HFF-Myc (cell line): ENCODE measurements around the gene TMEM132D.

ENCODE experiments used
- DNase-seq: peaks from one replicate; pipeline ENCODE4 v3.0.0-alpha.2; 2011; ENCODE audit warnings: low read depth; ENCODE audit errors: extremely low read depth
- H3K4me3 ChIP-seq: replicated peaks from 2 replicates; pipeline ENCODE4 v1.5.1; 2011; ENCODE audit warnings: low read depth, mild to moderate bottlenecking, control low read depth, low read length
- CTCF ChIP-seq: IDR thresholded peaks from 2 replicates; pipeline ENCODE4 v1.5.1; 2012; ENCODE audit warnings: mild to moderate bottlenecking, low read depth, low read length, control low read depth; ENCODE audit errors: missing control alignments

The TMEM132D gene

GRCh38 chr12:129723260-129723659 is 180.6 kb downstream of the TMEM132D start:
- DNase-seq = no peak
- TF ChIP-seq CTCF = no peak
- H3K4me3 ChIP-seq = no peak overlapping the region

DNA sequence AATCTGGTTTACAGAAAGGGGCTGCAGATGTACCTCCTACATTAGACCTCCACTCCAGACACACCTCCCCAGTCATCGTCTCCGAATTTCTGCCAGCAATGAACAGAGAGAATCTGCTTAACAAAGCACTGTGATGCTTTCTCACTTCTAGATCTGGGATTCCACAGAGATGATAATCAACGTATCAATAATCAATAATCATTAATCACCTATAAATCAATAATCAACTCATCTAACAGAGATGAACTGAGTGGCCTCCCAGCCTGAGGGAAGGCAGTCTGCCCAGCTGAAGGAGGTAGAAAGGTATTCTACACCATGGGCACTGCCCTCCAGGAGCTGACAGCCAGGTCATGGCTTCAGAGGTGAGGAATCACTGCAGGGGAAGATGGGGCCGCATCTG is 183.2 kb downstream of the TMEM132D start:
- DNase-seq = no peak
- no peak for TF ChIP-seq CTCF
- H3K4me3 ChIP-seq = no peak overlapping the region

DNA sequence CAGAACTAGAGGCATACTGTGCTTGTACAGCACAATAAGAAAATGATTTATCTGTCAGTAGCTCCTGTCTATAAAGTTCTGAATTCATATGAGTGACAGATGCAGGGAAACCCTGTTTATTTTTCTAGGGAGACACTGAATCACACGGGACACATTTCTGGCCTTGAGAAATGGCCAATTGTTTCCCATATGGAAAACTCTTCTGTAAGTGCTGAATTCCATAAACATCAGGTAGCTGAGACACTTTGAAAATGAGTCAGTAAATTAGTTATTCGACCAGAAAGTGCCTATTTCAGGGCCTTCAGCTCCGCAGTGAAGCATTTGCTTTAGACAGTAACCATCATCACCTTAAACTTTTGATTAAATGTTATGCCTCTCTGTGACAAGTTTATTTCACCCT is 184.4 kb downstream of the TMEM132D start:
- TF ChIP-seq CTCF = no peak
- DNase-seq = no peak
- no peak overlapping the region for H3K4me3 ChIP-seq

DNA sequence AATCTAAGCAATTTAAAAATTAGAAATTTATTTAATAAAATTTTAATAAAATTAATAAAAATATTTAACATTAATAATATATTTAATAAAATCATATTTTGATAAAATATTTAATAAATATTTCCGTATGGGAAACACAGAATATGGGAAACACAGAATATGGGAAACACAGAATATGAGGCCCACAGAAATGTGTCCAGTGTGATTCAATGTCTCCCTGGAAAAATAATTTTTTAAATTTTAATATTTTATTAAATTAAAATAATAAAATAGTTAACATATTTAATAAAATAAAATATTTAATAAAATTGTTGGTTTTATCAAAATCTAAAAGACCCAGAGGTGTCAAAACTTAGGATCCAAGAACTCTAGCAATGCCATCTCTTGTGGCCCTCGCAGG is 186.4 kb downstream of the TMEM132D start:
- DNase-seq = no peak
- no peak for TF ChIP-seq CTCF
- H3K4me3 ChIP-seq = no peak overlapping the region

DNA sequence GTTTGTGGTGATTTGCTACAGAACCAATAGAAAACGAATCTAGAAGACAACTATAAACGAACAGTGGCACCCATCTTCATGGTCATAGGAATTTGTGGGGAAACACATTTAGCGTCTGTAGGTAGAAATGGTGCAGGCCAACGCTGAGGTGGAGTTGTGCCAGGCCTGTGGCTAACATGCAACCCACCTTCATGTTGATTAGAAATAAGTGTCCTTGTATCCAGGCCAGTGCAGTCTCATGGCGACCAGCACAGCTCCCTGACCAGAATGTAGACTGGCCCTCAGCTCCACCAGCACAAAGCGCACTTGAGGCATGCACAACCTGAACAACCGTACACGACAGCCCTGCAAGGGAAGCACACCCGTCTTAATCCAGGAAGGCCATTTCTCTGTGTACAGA is 187.0 kb downstream of the TMEM132D start:
- TF ChIP-seq CTCF = no peak
- no peak for DNase-seq
- no peak overlapping the region for H3K4me3 ChIP-seq

DNA sequence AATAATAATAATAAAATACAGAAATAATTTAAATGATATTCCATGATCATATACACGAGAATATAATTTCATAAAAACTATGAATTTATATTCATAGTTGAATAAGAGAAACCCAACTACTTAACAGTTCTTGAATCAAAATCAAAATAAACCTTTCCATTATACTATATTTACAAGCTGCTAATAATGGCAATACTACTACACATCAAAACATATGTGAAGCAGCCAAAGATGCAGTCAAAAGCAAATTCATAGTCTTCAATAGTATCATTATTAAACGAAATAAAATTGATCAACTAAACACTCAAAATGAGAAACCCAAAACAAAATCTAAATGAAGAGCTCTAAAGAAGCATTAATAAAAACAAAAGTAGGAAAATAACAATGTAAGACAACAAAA is 197.1 kb downstream of the TMEM132D start:
- TF ChIP-seq CTCF = no peak
- DNase-seq = no peak
- no peak overlapping the region for H3K4me3 ChIP-seq

- H3K4me3 ChIP-seq = no peak overlapping the region
- TF ChIP-seq CTCF = no peak
- DNase-seq = no peak
Observed at GRCh38 chr12:129704232-129704830, 199.5 kb downstream of the TMEM132D start.
